ENCODE measurements around the gene VPS18.

Gene VPS18

GRCh38 chr15:40925495-40925862 lies 31.2 kb downstream of the VPS18 start:
- DNase-seq: no peak

GRCh38 chr15:40925863-40926658 lies 31.8 kb downstream of the VPS18 start:
- DNase-seq: peak; percentile 28

GRCh38 chr15:40926659-40927494 lies 32.6 kb downstream of the VPS18 start:
- DNase-seq: no peak

- DNase-seq: no peak
These were observed 33.2 kb downstream of the VPS18 start for GRCh38 chr15:40927495-40927872.

GRCh38 chr15:40927873-40928806 lies 33.9 kb downstream of the VPS18 start:
- peak; percentile 3 for DNase-seq

- peak; percentile 9 for DNase-seq
These were observed 34.8 kb downstream of the VPS18 start, which contains the start of gene DLL4 for GRCh38 chr15:40928821-40929659. TSS of gene DLL4 (plus strand) at chr15:40929340. CDS start at chr15:40929669, 329 bp downstream.

GRCh38 chr15:40929660-40930429 lies 35.6 kb downstream of the VPS18 start:
- no peak for DNase-seq

GRCh38 chr15:40930430-40931299 lies 36.4 kb downstream of the VPS18 start:
- DNase-seq: no peak

GRCh38 chr15:40931300-40932142 lies 37.3 kb downstream of the VPS18 start:
- DNase-seq: no peak

GRCh38 chr15:40932156-40932555 lies 37.9 kb downstream of the VPS18 start:
- DNase-seq: peak; percentile 40

GRCh38 chr15:40932649-40933516 lies 38.6 kb downstream of the VPS18 start:
- no peak for DNase-seq

- peak; percentile 33 for DNase-seq
These were observed 39.3 kb downstream of the VPS18 start for GRCh38 chr15:40933517-40933902.

GRCh38 chr15:40934457-40934856 lies 40.2 kb downstream of the VPS18 start:
- no peak for DNase-seq

- no peak for DNase-seq
These were observed 42.0 kb downstream of the VPS18 start for GRCh38 chr15:40936234-40936708.

- DNase-seq: no peak
These were observed 42.7 kb downstream of the VPS18 start for GRCh38 chr15:40936709-40937666.

- DNase-seq: no peak
These were observed 43.7 kb downstream of the VPS18 start for GRCh38 chr15:40937762-40938535.

All from MV-4-11 (cell line).